Measurements from ENCODE around the gene RAB31.

Gene RAB31

DNA sequence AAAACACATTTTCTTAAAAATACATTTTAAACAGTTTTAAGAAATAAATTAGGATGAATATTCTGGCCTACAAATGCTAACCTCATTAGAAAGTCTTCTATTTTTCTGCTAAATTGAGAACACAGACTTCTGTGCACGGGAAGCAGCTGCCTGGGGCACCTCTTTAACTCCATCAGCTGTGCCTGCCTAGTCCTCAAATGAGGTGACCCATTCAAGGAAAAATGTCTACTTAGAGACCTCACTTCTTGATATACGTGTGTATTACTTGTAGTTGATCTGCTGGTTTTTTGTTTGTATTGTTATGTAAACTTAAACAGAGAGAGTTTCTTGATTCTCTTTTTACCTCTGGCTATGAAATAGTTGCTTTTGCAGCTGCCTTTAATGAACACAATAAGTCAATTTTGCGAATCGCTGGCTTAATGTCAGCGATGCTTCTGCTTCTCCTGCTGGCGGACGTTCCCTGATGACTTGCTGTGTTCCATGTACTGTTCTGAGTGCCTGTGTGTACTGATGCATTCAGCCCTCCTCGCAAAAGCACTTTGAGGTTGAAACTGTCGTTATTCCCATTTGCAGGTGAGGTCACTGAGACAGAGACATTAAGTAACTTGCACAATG, 88.9 kb downstream of the RAB31 start:
- DNase-seq, result no peak

DNA sequence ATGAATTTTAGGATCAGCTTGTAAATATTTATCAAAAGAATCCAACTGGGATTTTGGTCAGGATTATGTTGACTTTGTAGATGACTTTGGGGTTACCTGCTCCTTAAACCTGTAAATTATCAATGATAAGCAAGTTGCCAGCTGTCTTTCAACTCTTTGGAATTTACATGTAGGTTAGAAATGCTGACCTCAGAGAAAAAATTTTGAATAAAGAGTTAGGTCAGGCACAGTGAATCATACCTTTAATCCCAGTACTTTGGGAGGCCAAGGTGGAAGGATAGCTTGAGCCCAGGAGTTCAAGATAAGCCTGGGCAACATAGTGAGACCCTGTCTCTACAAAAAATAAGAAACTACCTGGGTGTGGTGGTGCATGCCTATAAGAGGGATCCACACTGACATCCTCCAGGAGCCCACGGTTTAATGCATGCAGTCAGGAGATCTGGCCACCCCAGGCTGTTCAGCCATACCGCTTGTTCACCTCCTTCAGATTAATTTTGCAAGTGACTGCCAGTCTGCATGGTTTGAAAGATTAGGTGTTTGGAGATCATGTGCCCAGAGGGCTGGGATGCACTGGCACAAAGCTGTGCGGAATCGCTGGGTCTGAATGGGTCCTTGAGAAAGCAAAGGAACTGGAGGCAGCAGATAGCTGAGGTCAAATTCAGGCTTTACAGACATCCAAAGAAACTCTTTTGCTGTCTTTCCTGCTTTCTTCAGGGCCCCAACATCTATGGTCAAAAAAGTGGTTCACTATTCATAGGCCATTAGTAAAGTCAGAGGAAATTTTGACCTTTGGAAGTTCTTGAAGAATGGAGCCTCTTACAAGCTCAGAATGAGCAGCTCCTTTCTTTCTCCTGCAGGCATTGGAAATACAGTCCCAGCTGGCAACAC, 94.3 kb downstream of the RAB31 start:
- no peak for DNase-seq

DNA sequence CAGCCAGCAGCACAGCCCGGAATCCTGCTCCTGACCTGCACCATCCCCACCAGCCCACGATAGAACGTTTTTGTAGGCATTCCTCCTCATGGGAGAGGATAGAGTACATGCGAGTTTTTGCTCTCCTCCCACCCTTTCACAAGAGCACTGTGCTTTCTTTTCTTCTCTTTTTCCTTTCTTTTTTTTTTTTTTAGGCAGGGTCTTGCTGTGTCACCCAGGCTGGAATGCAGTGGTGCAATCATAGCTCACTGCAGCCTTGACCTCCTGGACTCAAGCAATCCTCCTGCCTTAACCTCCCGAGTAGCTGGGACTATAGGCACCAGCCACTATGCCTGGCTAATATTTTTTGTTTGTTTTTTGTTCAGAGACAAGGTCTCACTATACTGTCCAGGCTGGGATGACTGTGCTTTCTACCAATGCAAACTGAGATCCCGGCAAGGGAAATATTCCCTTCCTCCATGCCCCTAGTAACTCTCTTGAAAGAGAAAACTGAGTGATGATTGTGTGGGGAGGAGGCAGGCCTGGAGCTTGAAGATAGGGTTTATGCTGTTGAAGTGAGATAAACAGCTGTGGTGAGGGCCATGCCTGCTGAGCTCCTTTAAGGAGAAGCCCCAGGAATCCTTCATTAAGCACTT, 95.1 kb downstream of the RAB31 start:
- DNase-seq, result no peak

DNA sequence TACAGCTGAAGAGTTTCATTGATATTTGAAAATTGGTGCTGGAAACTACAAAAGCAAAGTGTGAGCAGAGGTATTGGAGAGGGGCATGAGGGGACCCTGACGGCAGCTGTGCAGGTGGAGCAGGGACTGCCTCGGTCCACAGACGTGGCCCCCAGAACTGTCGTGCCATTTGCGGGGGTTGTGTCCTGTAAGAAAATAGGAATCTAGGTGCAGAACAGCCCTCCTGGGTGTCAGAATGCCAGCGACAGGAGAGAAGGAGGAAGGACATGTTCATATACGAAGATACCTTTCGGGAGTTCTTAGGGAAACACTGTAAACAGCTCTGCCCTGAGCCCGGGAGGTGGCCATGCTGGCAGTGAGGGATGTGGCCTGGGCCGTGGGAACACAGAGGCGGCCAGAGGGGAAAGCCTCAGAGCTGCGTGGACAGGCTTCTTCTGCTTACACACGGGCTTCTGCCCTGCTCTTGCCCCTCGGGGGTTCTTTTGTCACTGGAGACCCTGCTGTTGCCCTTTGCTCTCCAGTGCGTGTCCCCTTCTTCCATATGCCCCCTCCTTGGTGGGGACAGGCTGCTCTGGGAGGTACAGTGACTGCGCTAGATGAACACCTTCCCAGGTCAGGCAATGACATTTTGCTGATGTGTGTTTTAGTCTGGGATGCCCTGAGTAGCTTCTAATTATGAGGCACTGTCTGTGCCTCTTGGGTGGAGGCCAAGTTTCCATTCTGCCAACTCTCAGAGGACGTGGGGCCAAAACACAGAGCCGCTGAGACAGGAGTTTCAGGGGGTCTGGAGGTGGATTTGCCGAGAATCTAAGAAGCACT, 95.8 kb downstream of the RAB31 start:
- no peak for DNase-seq

DNA sequence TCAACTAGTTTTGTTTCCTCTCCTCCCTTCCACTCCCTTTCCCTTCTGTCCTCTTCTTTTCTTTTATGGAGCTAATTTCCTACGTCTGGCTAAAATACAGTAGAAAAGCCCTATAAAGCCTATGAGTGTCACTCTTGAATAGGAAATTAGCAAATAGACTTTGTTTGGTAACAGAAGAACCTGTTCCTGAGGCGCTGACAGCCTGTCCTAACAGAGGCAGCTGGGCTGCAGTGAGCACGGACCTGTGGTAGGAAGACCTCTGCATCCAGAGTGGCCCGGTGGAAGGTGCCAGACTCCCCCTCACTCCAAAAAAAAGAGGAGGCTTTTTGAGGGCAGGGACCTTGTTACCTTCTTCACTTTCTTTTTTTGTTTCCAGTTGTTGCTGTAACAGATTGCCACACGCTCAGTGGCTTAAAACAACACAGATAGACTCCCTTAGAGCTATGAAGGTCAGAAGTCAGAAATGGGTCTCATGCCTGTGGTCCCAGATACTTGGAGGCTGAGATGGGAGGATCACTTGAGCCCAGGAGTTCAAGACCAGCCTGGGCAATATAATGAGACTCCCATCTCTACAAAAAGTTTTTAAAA, 96.5 kb downstream of the RAB31 start:
- no peak for DNase-seq

DNA sequence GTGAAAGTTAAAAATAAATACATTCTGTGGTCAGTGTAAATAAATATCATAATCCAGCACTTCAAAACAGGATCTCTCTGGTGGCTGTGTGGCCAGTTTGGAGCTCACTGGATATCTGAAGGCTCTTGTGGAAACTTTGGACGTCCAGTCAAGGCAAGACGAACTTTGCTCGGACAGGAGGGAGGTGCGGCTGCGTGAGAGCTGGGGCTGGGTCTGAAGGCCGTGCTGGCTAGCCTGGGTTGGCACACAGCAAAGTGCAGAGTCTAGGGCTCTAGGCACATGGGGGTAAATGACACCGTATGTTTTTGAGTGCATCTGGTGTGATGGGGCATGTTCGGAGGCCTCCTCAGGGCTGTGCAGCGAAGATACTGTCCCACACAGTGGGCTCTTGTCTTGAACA, 98.8 kb downstream of the RAB31 start:
- no peak for DNase-seq

DNA sequence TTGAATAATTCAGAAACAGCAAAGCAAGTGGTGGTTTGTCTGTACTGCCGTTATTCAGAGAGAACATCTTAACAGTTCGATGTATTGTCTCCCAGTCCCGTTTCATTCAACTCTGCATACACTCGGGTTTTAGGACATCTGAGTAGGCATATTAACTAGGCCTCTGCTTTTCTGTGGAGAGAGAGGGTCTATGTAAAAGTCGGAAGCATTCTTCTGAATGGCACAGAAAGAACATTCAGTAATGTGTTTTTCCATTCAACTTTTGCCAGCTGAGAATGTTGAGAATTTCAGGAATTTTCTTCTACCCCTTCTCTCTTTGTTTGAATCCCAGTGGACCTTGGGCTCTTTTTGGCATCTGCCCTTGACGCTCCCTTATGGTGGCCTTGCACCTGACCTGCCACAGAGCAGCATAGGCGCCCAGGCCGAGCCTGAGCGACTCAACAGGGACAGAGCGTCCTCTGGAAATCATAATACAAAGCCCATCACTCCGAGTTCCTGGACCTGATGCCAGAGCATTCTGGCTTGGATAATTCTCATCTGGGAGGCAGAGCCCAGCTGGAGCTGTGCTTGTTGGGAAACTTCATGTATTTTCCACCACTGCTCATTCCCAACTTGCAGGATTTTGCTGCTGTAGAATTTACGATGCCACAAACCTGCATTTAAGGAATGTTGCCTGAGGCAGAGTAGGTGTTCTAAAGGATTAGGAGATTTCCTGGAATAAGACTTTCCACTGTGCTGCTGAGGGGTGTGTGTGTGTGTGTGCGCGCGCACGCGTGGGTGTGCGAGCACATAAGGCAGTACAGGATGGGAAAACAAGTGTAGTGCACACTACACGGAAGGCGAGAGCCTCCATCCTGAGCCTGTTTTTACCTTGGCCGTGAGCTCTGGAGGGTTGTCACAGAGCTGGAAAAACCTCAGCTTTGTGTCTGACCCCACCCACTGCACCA, 100.5 kb downstream of the RAB31 start:
- DNase-seq, result no peak

DNA sequence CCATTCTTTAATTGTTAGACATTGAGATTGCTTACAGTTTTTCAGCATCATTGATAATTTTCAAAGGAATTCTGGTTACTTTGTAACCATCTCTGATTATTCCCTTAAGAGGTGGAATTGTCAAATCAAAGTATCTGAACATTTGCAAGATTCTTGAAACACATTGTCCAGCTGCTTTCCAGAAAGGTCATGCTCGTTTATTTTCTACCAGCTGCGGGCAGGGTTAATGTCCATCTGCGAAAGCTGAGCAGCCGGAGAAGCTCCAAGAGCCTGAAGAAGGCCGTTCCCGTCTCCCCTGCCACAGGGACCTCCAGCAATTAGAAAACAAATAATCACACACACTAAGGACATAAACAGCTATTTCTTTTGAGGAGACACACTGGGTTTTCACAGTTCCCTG, 101.6 kb downstream of the RAB31 start:
- DNase-seq, result no peak

DNA sequence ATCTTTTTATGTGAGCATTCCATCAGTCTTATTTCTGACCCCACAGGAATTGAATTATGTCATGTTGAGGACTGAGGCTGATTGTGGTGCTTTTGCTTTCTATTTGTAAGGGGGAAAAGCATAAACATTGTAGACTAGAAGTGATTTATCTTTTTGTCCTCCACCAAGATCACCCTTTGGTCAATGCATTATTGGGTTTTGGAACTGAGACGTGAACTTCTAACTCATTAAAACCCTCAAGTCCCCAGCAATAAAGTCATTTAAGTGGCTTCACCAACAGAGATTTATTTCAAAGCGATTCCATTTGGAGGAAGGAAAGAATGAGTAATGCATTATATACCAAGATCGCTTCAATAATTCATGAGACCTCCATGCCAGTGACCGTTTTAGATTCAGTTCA, 102.2 kb downstream of the RAB31 start:
- DNase-seq, result no peak

DNA sequence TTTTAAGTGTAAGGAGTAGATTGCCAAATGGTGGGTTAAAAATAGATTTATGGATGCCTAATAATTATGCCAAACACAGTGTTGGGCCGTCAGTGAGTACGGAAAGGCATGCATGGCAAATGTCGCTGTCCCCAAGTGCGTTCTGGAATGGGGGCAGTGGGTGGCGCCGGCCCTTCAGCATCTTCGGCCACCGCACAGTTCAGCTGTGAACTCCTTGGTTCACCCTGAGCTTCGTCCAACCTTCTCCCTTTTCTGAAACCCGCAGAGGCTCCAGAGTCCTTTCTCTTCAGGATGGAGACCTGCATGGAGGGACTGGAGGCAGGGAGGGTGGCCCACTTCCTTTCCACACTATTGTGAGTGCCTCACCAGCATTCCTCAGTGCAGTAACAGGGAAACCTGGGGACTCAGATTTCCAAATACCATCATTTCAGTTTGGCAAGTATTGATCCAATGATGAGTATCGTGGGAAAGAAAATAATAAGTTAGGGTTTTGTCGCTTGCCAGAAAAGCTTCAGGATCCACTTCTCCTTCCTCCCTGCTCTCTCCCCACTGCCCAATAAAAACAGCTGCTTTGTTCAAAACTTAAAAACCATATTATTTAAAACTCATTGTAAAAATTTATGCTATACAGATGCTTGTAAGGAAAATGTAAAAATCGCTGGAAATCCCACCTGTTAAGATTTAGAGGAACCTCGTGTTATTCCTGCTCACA, 103.0 kb downstream of the RAB31 start:
- DNase-seq, result no peak

DNA sequence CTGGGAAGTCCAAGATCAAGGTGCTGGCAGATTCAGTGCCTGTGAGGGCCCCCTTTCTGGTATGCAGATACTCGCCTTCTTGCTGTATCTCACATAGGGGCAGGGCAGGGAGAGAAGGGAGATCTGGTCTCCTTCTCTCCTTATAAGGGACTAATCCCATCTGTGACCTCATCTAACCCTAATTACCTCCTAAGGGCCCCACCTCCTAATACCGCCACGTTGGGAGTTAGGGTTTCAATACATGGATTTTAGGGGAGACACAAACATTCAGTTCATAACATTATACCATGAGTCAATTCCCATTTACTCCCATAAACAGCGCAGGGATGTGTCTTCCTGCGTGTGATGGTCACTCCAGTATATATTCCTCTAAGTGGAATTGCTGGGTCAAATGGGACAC, 103.9 kb downstream of the RAB31 start:
- DNase-seq, result no peak

DNA sequence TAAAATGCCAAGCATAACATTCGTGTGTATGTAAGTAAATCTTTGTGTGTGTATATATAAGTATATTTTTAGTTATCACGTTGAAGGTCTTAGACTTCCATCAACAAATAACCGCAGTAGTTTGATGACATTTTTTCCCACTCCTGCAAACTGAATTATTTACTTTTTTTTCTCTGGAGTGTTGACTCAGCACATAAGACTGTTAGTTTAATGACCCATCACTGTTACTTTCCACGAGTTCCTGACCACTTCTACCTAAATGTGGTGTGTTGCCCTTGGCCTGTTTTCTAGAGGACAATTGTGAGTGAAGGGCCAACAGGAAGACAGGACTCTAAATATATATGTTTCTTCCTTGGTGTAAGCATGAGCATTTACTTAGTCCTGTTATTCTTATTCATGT, 106.3 kb downstream of the RAB31 start:
- DNase-seq, result no peak

DNA sequence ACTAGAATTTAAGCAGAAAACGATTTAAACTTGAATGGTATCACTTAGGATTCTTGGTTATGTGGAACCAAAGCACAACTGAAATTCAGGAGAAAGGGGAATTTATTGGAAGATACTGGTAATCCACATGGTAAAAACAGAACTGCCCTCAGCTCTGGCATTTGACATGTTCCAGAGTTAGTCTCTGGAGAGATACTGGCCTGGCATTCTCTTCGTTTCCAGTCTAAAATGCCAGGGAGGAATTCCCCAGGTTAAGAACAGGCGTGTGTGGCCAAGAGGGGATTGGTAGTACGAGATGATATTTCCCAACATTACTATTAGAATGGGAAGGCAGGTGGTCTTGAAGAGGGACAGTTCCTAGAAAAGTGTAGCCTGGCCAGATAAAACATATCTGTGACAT, 109.2 kb downstream of the RAB31 start:
- DNase-seq, result no peak

DNA sequence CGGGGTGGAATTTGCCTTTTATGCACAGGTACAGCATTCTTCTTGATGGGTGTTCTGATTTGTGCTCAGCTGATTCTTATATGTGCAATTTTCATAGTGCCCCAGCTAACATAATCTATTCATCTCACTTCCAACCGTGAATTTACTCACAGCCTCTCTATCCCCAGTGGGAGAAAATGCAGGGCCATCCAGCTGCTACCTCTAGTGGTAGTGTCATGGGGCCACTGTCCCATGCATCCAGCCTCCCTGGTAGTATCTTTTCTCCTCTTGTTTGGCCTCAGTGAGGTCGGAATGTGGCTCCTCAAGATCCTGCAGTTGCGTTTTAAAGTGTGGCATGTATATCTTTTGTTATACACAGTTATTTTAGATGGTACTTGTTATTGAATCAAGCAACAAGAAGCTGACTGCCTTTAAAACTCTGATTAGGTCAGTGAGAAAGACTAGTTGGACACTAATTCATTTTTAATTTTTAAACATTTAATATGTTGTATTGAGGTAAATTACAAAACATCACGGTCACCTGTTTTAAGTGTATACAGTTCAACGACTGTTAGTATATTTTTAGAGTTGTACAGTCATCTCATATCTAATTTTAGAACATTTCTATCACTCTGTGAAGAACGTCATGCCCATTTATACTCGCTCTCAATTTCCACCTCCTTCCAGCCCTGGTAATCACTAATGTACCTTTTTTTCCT, 109.8 kb downstream of the RAB31 start:
- DNase-seq, result no peak

DNA sequence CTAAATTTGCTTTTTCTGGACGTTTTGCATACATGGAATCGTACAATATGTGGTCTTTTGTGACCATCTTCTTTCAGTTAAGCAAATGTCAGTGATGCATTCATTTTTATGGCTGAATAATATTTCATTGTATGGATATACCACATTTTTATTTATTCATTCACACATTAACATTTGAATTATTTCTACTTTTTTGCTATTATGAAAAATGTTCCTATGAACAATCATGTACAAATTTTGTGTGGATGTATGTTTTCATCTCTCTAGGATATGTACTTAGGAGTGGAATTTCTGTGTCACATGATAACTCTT, 110.3 kb downstream of the RAB31 start:
- DNase-seq, result no peak

DNA sequence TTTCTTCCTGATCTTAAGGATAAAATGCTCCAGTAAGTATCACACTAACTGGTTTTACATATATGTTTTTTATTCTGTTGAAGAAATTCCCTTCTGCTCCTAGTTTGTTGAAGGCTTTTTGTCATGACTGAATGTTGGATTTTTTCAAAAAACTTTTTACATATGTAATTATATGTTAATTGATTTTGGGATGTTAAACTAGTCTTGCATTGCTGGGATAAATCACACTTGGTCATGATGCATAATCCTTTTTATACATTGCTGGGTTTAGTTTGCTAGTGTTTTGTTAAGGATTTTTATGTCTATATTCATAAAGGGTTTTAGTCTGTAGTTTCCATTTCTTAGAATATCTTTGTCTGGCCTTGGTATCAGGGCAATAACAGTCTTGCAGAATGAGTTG, 112.0 kb downstream of the RAB31 start:
- DNase-seq, result no peak

DNA sequence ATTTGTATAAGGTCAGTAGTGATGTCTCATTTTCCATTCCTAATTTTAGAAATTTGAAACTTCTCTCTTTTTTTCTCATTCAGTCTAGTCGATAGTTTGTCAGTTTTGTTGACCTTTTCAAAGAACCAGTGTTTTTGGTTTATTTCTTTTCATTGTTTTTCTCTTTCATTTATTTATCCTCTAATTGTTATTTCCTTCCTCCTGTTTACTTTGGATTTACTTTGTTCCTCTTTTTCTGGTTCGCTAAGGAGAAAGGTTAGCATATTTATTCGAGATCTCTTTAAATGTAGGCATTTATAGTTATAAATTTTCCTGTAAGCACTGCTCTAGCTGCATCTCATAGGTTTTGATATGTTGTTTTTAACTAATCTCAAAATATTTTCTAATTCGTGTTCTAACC, 112.6 kb downstream of the RAB31 start:
- no peak for DNase-seq

DNA sequence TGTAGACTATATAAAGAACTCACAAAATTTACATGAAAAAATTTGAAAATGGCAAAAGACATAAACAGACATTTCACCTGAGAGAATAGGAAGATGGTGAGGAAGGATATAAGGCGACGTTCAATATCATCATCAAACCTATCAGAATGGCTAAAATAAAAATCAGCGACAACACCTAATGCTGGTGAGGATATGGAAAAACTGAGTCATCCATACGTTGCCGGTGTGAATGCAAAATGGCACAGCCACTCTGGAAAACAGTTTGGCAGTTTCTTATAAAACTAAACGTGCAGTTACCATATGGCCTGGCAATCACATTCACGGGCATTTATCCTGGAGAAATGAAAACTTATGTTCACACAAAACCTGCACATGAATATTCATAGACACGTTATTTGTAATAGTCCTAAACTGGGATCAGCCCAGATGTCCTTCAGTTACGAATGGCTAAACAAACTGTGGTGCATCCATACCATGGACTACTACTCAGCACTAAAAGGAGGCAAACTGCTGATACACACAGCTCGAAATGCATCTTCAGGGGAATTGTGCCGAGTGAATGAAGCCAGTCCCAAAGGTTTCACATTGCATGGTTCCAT, 114.6 kb downstream of the RAB31 start:
- no peak for DNase-seq

DNA sequence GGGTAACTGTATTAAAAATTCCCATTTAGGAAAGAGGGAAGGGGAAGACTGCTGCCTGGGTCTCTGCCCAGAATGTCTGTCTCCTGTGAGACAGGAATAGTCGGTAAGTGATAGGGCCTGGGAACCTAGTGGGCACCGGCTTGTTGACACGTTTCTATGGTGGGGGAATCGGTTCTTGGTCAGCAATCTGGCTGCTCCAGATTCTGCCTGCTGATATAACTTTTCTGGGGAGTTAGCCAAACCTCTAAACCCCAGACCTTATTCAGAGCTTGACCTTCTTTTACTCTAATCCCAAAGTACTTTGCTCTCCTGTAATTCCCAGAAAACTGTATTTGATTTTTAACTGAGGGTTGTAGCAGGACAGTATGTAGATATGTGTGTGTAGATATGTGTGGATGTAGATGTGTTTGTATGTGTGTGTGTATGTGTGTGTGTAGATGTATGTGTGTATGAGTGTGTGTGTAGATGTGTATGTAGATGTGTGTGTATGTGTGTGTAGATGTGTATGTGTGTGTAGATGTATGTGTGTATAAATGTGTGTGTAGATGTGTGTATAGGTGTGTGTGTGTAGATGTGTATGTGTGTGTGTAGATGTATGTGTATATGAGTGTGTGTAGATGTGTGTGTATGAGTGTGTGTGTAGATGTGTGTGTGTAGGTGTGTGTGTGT, 115.8 kb downstream of the RAB31 start:
- no peak for DNase-seq

DNA sequence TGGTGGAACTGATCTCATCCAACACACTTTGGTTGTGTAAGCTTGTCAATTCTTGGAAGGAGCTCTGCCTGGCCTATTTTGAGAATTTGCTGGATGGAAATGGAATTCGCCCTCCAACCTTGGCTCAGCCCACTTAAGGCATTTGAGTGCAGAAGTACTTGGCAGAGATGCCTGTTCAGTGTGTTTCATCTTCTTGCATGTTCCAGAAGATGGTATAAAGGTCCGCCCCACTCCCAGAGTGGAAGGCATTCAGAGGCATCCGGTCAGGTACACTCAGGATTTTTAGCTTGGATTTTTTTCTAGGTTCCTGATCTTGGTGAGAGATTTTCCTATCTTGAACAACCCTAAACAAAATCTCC, 116.4 kb downstream of the RAB31 start:
- DNase-seq, result no peak
